ENCODE results near the gene COBL.

DNA sequence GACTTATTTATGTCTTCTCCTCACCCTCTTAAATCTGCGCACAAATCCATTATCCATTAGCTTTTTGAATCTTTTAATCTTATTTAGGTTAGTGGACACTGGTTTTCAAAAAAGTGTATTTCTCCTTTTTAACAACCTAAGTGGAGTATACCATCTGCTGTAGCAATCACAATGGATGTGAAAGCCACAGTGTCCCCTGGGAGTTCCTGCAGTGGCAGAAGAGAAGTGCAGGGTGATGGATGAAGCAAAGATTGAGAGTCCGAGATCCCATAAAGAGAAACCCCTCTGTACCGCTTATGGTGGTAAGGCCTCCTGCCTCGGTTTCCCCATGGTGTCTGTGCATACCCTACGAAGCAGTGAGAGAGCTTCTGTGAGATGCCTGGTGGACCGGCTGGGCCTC, 236.4 kb downstream of the COBL start:
- TF ChIP-seq, protein P1, sequence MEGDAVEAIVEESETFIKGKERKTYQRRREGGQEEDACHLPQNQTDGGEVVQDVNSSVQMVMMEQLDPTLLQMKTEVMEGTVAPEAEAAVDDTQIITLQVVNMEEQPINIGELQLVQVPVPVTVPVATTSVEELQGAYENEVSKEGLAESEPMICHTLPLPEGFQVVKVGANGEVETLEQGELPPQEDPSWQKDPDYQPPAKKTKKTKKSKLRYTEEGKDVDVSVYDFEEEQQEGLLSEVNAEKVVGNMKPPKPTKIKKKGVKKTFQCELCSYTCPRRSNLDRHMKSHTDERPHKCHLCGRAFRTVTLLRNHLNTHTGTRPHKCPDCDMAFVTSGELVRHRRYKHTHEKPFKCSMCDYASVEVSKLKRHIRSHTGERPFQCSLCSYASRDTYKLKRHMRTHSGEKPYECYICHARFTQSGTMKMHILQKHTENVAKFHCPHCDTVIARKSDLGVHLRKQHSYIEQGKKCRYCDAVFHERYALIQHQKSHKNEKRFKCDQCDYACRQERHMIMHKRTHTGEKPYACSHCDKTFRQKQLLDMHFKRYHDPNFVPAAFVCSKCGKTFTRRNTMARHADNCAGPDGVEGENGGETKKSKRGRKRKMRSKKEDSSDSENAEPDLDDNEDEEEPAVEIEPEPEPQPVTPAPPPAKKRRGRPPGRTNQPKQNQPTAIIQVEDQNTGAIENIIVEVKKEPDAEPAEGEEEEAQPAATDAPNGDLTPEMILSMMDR (IDR thresholded peaks at IDR 0.05): no peak
- TF ChIP-seq POLR2A (IDR thresholded peaks at IDR 0.05): no peak
